GM12878 (cell line): ENCODE data around the gene UBE2L5. TPM values are rescaled to one million over a fixed set of nuclear protein-coding genes. Genes with fewer than 3 reads are reported as not detected.

ENCODE experiments used
- ATAC-seq: fragments of 200-7000 bp; cut with Tn5 transposase; 3 replicates; pipeline ENCODE4 v1.9.1; 2020; ENCODE audit warnings: mild to moderate bottlenecking, moderate library complexity
- BruUV-seq: library from RNA; stranded (reverse); fragments of 400-500 nt; replicated peaks from 2 replicates; lab custom pipeline; 2021; lab: Mats Ljungman, UMichigan
- CTCF ChIA-PET: fragments of 300-600 bp; sonication (Branson Sonifier 250); formaldehyde crosslinking; extraction: SDS; loops from one replicate; lab custom pipeline; 2021; ENCODE audit warnings: inconsistent platforms; lab: Yijun Ruan, JAX
- POLR2A ChIA-PET: fragments of 350-600 bp; formaldehyde crosslinking; extraction: SDS; loops from one replicate; lab custom pipeline; 2021; ENCODE audit warnings: inconsistent platforms; lab: Charles Lee
- RAD21 ChIA-PET: fragments of 300-600 bp; sonication (Branson Sonifier 250); formaldehyde crosslinking; loops from one replicate; lab custom pipeline; 2023; ENCODE audit warnings: antibody characterized with exemption; ENCODE audit not compliant: unreplicated experiment; lab: Charles Lee
- SMC1A ChIA-PET: fragments of 300-600 bp; sonication (Branson Sonifier 250); formaldehyde crosslinking; loops from one replicate; lab custom pipeline; 2023; ENCODE audit not compliant: unreplicated experiment, uncharacterized antibody; lab: Charles Lee
- DNase-seq: peaks from one replicate; pipeline ENCODE4 v3.0.0-alpha.2; 2011; ENCODE audit warnings: low read depth, low spot score
- FAIRE-seq: peaks from 3 replicates; lab custom pipeline; 2011; peaks lifted over from hg19 to GRCh38; lab: Jason Lieb, UNC
- H2AFZ ChIP-seq: 2 replicates; pipeline ENCODE4 v1.6.0; 2011; ENCODE audit warnings: low read depth, low read length, control low read depth; ENCODE audit not compliant: control insufficient read depth
- H3K27ac ChIP-seq: 2 replicates; pipeline ENCODE4 v1.5.1; 2011; ENCODE audit warnings: control low read depth; ENCODE audit not compliant: control insufficient read depth, insufficient read depth
- H3K27me3 ChIP-seq, 2 experiments: replicated peaks in 1 of 2; 2 replicates each; pipeline versions ENCODE4 v1.6.0 to v1.6.1; 2011; ENCODE audit warnings: low read length in 1 of 2; ENCODE audit not compliant: control insufficient read depth in 2 of 2, insufficient read depth in 2 of 2
- H3K36me3 ChIP-seq, 2 experiments: 2 replicates each; pipeline ENCODE4 v1.5.1; 2011; ENCODE audit warnings: low read length in 1 of 2; ENCODE audit not compliant: control insufficient read depth in 2 of 2, insufficient read depth in 2 of 2
- H3K4me1 ChIP-seq: 2 replicates; pipeline ENCODE4 v1.6.1; 2011; ENCODE audit warnings: mild to moderate bottlenecking, low read length, moderate library complexity, mixed read lengths; ENCODE audit not compliant: control insufficient read depth, insufficient read depth
- H3K4me2 ChIP-seq: 2 replicates; pipeline ENCODE4 v1.6.0; 2011; ENCODE audit warnings: control low read depth; ENCODE audit not compliant: control insufficient read depth, insufficient read depth
- H3K4me3 ChIP-seq: fragments of 200-600 bp; sonication (generic); 2 replicates; pipeline ENCODE4 v1.5.1; 2016
- H3K79me2 ChIP-seq: 2 replicates; pipeline ENCODE4 v1.6.0; 2011; ENCODE audit warnings: low read length; ENCODE audit not compliant: control insufficient read depth, insufficient read depth
- H3K9ac ChIP-seq: 2 replicates; pipeline ENCODE4 v1.8.0; 2011; ENCODE audit warnings: low read length, control low read depth, mixed read lengths; ENCODE audit not compliant: control insufficient read depth, insufficient read depth
- H3K9me3 ChIP-seq: replicated peaks from 3 replicates; pipeline ENCODE4 v1.5.1; 2011; ENCODE audit warnings: mild to moderate bottlenecking, low read length; ENCODE audit not compliant: control insufficient read depth, insufficient read depth
- H4K20me1 ChIP-seq: 2 replicates; pipeline ENCODE4 v1.6.0; 2011; ENCODE audit not compliant: control insufficient read depth, insufficient read depth
- ATF3 ChIP-seq: IDR thresholded peaks from 2 replicates; pipeline ENCODE4 v1.6.1; 2011; ENCODE audit warnings: low read depth, mild to moderate bottlenecking, low read length, moderate library complexity, borderline replicate concordance; ENCODE audit errors: extremely low read depth
- BHLHE40 ChIP-seq, 2 experiments: fragments of 450-650 bp in 1 of 2; IDR thresholded peaks; 2 replicates each; pipeline ENCODE4 v1.6.1; 2011 to 2017; ENCODE audit warnings: low read depth in 2 of 2, borderline replicate concordance in 1 of 2, improper control_type of control experiment in 1 of 2, low read length in 1 of 2, mild to moderate bottlenecking in 1 of 2
- CHD2 ChIP-seq: IDR thresholded peaks from 2 replicates; pipeline ENCODE4 v1.6.1; 2011; ENCODE audit warnings: low read depth, low read length, improper control_type of control experiment, borderline replicate concordance
- MXI1 ChIP-seq: fragments of 150-350 bp; IDR thresholded peaks from 2 replicates; pipeline ENCODE4 v1.6.1; 2011; ENCODE audit warnings: low read depth, mild to moderate bottlenecking, inconsistent platforms, low read length, improper control_type of control experiment
- NFIC ChIP-seq: IDR thresholded peaks from 2 replicates; pipeline ENCODE4 v1.6.1; 2012; ENCODE audit warnings: low read depth, mild to moderate bottlenecking, inconsistent platforms, low read length, moderate library complexity
- NR2C1 ChIP-seq: fragments of 450-650 bp; IDR thresholded peaks from 2 replicates; pipeline ENCODE4 v1.6.1; 2017; ENCODE audit warnings: antibody characterized with exemption, mild to moderate bottlenecking, moderate library complexity
- PRDM15 ChIP-seq: fragments of 450-650 bp; formaldehyde crosslinking; IDR thresholded peaks from 2 replicates; pipeline ENCODE4 v1.4.0; 2020; ENCODE audit warnings: mild to moderate bottlenecking, moderate library complexity
- REST ChIP-seq: IDR thresholded peaks from 2 replicates; pipeline ENCODE4 v1.6.1; 2012; ENCODE audit warnings: mild to moderate bottlenecking, low read depth, low read length
- TAF1 ChIP-seq: IDR thresholded peaks from 2 replicates; pipeline ENCODE4 v1.6.1; 2011; ENCODE audit warnings: mild to moderate bottlenecking, low read depth, low read length, borderline replicate concordance
- WRNIP1 ChIP-seq: IDR thresholded peaks from 2 replicates; pipeline ENCODE4 v1.6.1; 2011; ENCODE audit warnings: low read depth, low read length, improper control_type of control experiment, borderline replicate concordance
- WGBS: methylation state at CpG from one replicate; pipeline ENCODE4 v1.1.6; 2016; ENCODE audit warnings: low lambda C conversion rate; ENCODE audit not compliant: insufficient replicate concordance, insufficient coverage; ENCODE audit errors: missing lambda C conversion rate; 5-methylcytosine and 5-hydroxymethylcytosine counted together
- in situ Hi-C: fragments of 300-500 bp; cut with MboI; formaldehyde crosslinking; loops from 9 replicates; pipeline ENCODE4 v1.14.3; 2018; ENCODE audit warnings: mixed read lengths
- intact Hi-C: fragments of 100-400 bp; cut with micrococcal nuclease; formaldehyde crosslinking; loops from one replicate; pipeline ENCODE4 v1.14.2; 2022; ENCODE audit not compliant: unreplicated experiment
- polyA plus RNA-seq, 11 experiments: library from polyadenylated mRNA; depleted of rRNA in 4 of 11; unstranded in 6 of 11; stranded (reverse) in 5 of 11; fragments of >200 nt; fragmentation: Nextera tagmentation in 4 of 11; fragmentation: Illumina TruSeq in 1 of 11; extraction: Ambion mirVana in 4 of 11; extraction: Trizol in 1 of 11; gene quantifications; 1 replicate in 1 of 11; 2 replicates in 10 of 11; pipeline versions ENCODE4 v1.2.1 to v1.2.3, GENCODE V29; 2011 to 2016; ENCODE audit warnings: inconsistent platforms in 2 of 11, missing spikeins in 2 of 11, low read depth in 1 of 11
- total RNA-seq, 4 experiments: library from RNA; depleted of rRNA in 3 of 4; stranded (reverse); fragments of >200 nt in 3 of 4; fragmentation: Illumina TruSeq in 1 of 4; extraction: Trizol in 1 of 4; gene quantifications; 2 replicates each; pipeline versions ENCODE4 v1.2.1 to v1.2.3, GENCODE V29; 2013 to 2021
- TF ChIP-seq, protein P1 (sequence below): IDR thresholded peaks from 2 replicates; pipeline ENCODE4 v1.6.1; 2011; ENCODE audit warnings: low read depth, low read length, improper control_type of control experiment, borderline replicate concordance

UBE2L5 gene
- total and polyA plus RNA-seq, 10 of the 15 experiments (the other 5 are each of a cell fraction or from before 2014, with no cell fraction given), result 0.03 to 1.1 (median 0.19) TPM; not detected in 2

- H3K36me3 ChIP-seq, result no peaks in the 10 kb centered on the region
- no peaks in the 10 kb centered on the region for H4K20me1 ChIP-seq
- no peak for FAIRE-seq
- in situ Hi-C loops, result no loop called here
- intact Hi-C loops, result loop anchor here (1.0 to 2.0 kb wide), 2 partner anchors 18 to 70 kb away; no protein-coding TSS in a partner anchor
- peak overlapping the region; percentile 57 for H3K9ac ChIP-seq
- H3K4me1 ChIP-seq, result peaks cover 54% of the 10 kb centered on the region
- peak overlapping the region; percentile 56 for H3K4me3 ChIP-seq
- ATAC-seq, result peak; percentile 68
- ChIA-PET CTCF (interaction anchor here (0.9 to 1.4 kb wide), 5 partner anchors 9 to 244 kb away, joined by 3 to 6 read pairs (median 4); no protein-coding TSS in a partner anchor), POLR2A (interaction anchor here (0.6 to 6.6 kb wide), 6 partner anchors 18 to 89 kb away, joined by 3 to 76 read pairs (median 6); partner anchors contain the start of genes HMGB1 and UBE2L5), RAD21 (interaction anchor here (0.5 to 6.6 kb wide), 13 partner anchors 9 to 244 kb away, joined by 3 to 105 read pairs (median 7); partner anchors contain the start of gene UBE2L5), SMC1A (interaction anchor here (0.7 to 9.0 kb wide), 14 partner anchors 9 to 245 kb away, joined by 3 to 143 read pairs (median 4); no protein-coding TSS in a partner anchor)
- H3K4me2 ChIP-seq, result peak overlapping the region; percentile 95
- DNase-seq, result peak; percentile 49
- H3K9me3 ChIP-seq, result no peaks in the 10 kb centered on the region
- BruUV-seq, result no TSS peak
- peak overlapping the region; percentile 29 for H3K27ac ChIP-seq
- 3% methylated on average over 5 of the region's 5 CpGs for WGBS
- peak overlapping the region; percentile 89 for H2AFZ ChIP-seq
- no peaks in the 10 kb centered on the region; a peak in 1 of 4 replicates for H3K27me3 ChIP-seq
- peaks cover 2% of the 10 kb centered on the region; the same call in 1 of the 2 replicates for H3K79me2 ChIP-seq
- TF ChIP-seq WRNIP1 (no peak), CHD2 (no peak), BHLHE40 (IDR thresholded peaks at IDR 0.05; ENCODE audit: borderline replicate concordance in 1 of 2, low read depth in 2 of 2, low read length in 1 of 2) (peak; percentile 16 to 31; a peak in 1 of 4 replicates), MXI1 (no peak), NR2C1 (no peak), PRDM15 (CRISPR knock-in tag) (no peak), REST (no peak), NFIC (no peak; the same call in 1 of the 2 replicates), TAF1 (peak; percentile 10; the same call in 1 of the 2 replicates), ATF3 (no peak)
- TF ChIP-seq, protein P1, sequence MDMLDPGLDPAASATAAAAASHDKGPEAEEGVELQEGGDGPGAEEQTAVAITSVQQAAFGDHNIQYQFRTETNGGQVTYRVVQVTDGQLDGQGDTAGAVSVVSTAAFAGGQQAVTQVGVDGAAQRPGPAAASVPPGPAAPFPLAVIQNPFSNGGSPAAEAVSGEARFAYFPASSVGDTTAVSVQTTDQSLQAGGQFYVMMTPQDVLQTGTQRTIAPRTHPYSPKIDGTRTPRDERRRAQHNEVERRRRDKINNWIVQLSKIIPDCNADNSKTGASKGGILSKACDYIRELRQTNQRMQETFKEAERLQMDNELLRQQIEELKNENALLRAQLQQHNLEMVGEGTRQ, result no peak
Measured at GRCh38 chr13:30376426-30377311, 45.6 kb upstream of the UBE2L5 start.
